CD8-positive, alpha-beta memory T cell (primary cell): ENCODE results near the gene SGMS1. TPM values are rescaled to one million over a fixed set of nuclear protein-coding genes. Genes with fewer than 3 reads are reported as not detected.
A peak's percentile ranks its signal among the peaks of the same experiment; 100 is the strongest.
"Not testable (repeated sequence)": the region's sequence is repeated elsewhere in the genome, so short reads cannot be mapped to it uniquely, and the experiment has no call there.

Experiments used
- CTCF ChIA-PET: fragments of 350-600 bp; sonication (Branson Sonifier 250); formaldehyde crosslinking; loops from one replicate; lab custom pipeline; 2021; ENCODE audit warnings: antibody characterized with exemption; lab: Charles Lee
- POLR2A ChIA-PET: fragments of 350-600 bp; sonication (Branson Sonifier 250); formaldehyde crosslinking; loops from one replicate; lab custom pipeline; 2021; ENCODE audit warnings: antibody characterized with exemption; lab: Charles Lee
- DNase-seq, 5 donors: peaks; one replicate each; pipeline versions ENCODE4 v3.0.0 to v3.0.0-alpha.2; 2020 to 2022; ENCODE audit warnings: mixed read lengths in 1 of 5
- H3K27ac ChIP-seq: one replicate; pipeline ENCODE4 v1.7.0; 2013; ENCODE audit warnings: low read depth, mild to moderate bottlenecking, low read length, moderate library complexity
- H3K27me3 ChIP-seq: 2 replicates; pipeline ENCODE4 v1.7.0; 2013; ENCODE audit warnings: low read length, mild to moderate bottlenecking; ENCODE audit not compliant: insufficient read depth, poor library complexity, severe bottlenecking
- H3K36me3 ChIP-seq: 2 replicates; pipeline ENCODE4 v1.7.0; 2013; ENCODE audit warnings: mild to moderate bottlenecking, low read length, moderate library complexity; ENCODE audit not compliant: insufficient read depth
- H3K4me1 ChIP-seq: 2 replicates; pipeline ENCODE4 v1.7.0; 2013; ENCODE audit warnings: mild to moderate bottlenecking, low read length, moderate library complexity; ENCODE audit not compliant: insufficient read depth
- H3K4me3 ChIP-seq: 2 replicates; pipeline ENCODE4 v1.7.0; 2013; ENCODE audit warnings: mild to moderate bottlenecking, low read length
- H3K9me3 ChIP-seq: 2 replicates; pipeline ENCODE4 v1.7.0; 2013; ENCODE audit warnings: mild to moderate bottlenecking, low read length
- H3K27ac Mint-ChIP-seq, 8 donors: one replicate each; pipeline ENCODE4 v1.8.0; 2020 to 2021; ENCODE audit warnings: mixed read lengths in 8 of 8, mild to moderate bottlenecking in 6 of 8, inconsistent platforms in 3 of 8, moderate library complexity in 3 of 8
- H3K27me3 Mint-ChIP-seq, 2 donors: one replicate each; pipeline ENCODE4 v1.8.0; 2020 to 2021; ENCODE audit warnings: mixed read lengths in 2 of 2, mild to moderate bottlenecking in 1 of 2, moderate library complexity in 1 of 2
- H3K36me3 Mint-ChIP-seq, 3 donors: one replicate each; pipeline ENCODE4 v1.8.0; 2020 to 2021; ENCODE audit warnings: mixed read lengths in 3 of 3, inconsistent platforms in 1 of 3, mild to moderate bottlenecking in 1 of 3
- H3K4me1 Mint-ChIP-seq, 3 donors: one replicate each; pipeline ENCODE4 v1.8.0; 2020 to 2021; ENCODE audit warnings: mixed read lengths in 3 of 3, inconsistent platforms in 1 of 3, mild to moderate bottlenecking in 1 of 3
- H3K4me3 Mint-ChIP-seq, 7 donors: one replicate each; pipeline ENCODE4 v1.8.0; 2020 to 2021; ENCODE audit warnings: mixed read lengths in 7 of 7, mild to moderate bottlenecking in 6 of 7, moderate library complexity in 4 of 7, inconsistent platforms in 2 of 7
- H3K9me3 Mint-ChIP-seq, 5 donors: one replicate each; pipeline ENCODE4 v1.8.0; 2020 to 2022; ENCODE audit warnings: mixed read lengths in 5 of 5, mild to moderate bottlenecking in 3 of 5, moderate library complexity in 2 of 5, inconsistent platforms in 1 of 5
- polyA plus RNA-seq: library from polyadenylated mRNA; unstranded; fragments of 300-500 nt; fragmentation: Illumina TruSeq; gene quantifications from one replicate; pipeline ENCODE4 v1.2.3, GENCODE V29; 2021
- total RNA-seq, 2 experiments: library from RNA; stranded (reverse); gene quantifications; one replicate each; pipeline ENCODE4 v1.2.3, GENCODE V29; 2021

Gene SGMS1
- total and polyA plus RNA-seq, 3 experiments from 2014 or later = 11.3 to 14.5 (median 13.5) TPM

DNA sequence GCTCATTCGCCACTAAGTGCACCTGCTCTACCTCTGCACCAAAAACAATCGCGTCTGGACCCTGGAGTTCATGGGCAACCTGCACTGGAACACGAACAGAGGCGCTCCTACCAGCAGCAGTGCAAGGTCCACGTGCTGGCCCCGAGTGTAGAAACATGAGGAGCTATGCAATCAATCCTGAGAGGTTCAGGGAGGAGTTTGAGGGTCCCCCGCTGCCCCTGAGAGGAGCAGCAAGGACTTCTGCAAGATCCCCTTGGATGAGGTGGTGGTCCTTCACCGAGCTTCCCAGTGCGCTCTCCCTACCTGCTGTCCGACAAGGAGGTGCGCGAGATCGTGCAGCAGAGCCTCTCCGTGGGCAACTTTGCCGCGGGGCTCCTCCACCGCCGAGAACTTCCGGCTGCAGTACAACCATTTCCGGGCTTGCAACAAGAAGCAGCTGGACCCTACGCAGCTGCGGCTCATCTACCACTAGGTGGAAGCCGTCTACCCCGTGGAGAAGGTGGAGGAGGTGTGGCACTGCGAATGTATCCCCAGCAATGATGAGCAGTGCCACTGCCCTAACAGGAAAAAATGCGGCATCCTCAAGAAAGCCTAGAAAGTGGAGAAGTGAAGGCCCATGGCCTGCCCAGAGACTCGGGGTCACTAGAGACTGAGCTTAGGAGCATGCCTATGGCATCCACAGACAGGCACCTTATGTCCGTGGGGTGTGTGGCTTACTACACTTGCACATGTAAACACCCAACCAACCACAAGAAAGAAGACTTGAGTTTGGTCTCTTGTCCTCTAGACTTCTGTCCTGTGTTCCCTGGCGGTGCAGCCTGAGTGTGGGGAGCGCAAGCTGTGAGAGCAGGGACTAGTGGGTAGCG, 36.3 kb upstream of the SGMS1 start:
- not testable (repeated sequence) for H3K9me3 ChIP-seq, H3K27me3 Mint-ChIP-seq, H3K36me3 Mint-ChIP-seq, H3K36me3 ChIP-seq, H3K4me1 ChIP-seq, H3K9me3 Mint-ChIP-seq, H3K27me3 ChIP-seq
- Mint-ChIP-seq H3K4me1 (peaks cover 0 to 26% (median 8%) of the 10 kb centered on the region in 3 donors), H3K4me3 (peak overlapping the region; percentile 81 to 94 (median 89)), H3K27ac (peak overlapping the region; percentile 7 to 85 (median 65))
- Histone ChIP-seq H3K27ac (peak overlapping the region; percentile 39), H3K4me3 (peak overlapping the region; percentile 38)
- ChIA-PET CTCF (interaction anchor here (0.7 to 2.5 kb wide), 9 partner anchors 11 to 156 kb away, joined by 3 to 12 read pairs (median 5); partner anchors contain the start of gene SGMS1), POLR2A (interaction anchor here (0.8 to 2.0 kb wide), 4 partner anchors 23 to 80 kb away, joined by 3 to 11 read pairs (median 8); partner anchors contain the start of genes ASAH2B and SGMS1)
- peak; percentile 34 to 85 (median 56) for DNase-seq

GRCh38 chr10:50659016-50659864, 35.5 kb upstream of the SGMS1 start:
- H3K9me3 Mint-ChIP-seq, DNase-seq, H3K27me3 ChIP-seq, H3K4me1 ChIP-seq, H3K27me3 Mint-ChIP-seq, H3K9me3 ChIP-seq, H3K36me3 ChIP-seq, H3K36me3 Mint-ChIP-seq: not testable (repeated sequence)
- H3K27ac Mint-ChIP-seq = peak overlapping the region in 5 of 8 donors; percentile 58 to 85 (median 64)
- H3K4me1 Mint-ChIP-seq = peaks cover 0 to 26% (median 8%) of the 10 kb centered on the region in 3 donors
- Histone ChIP-seq H3K4me3 (peak overlapping the region; percentile 38), H3K27ac (peak overlapping the region; percentile 39)
- ChIA-PET CTCF (interaction anchor here (0.7 to 2.5 kb wide), 9 partner anchors 10 to 155 kb away, joined by 3 to 12 read pairs (median 5); partner anchors contain the start of gene SGMS1), POLR2A (interaction anchor here (1.7 to 2.0 kb wide), 2 partner anchors 22 to 37 kb away, joined by 5 to 11 read pairs; no protein-coding TSS in a partner anchor)
- peak overlapping the region; percentile 81 to 94 (median 89) for H3K4me3 Mint-ChIP-seq

- CTCF ChIA-PET = no interaction called here
Measured at GRCh38 chr10:50658165-50658564, 34.4 kb upstream of the SGMS1 start.

GRCh38 chr10:50653758-50654157, 30.0 kb upstream of the SGMS1 start:
- Histone ChIP-seq H3K4me3 (no peak overlapping the region), H3K27me3 (no peaks in the 10 kb centered on the region), H3K9me3 (no peaks in the 10 kb centered on the region), H3K4me1 (peaks cover 13% of the 10 kb centered on the region), H3K36me3 (no peaks in the 10 kb centered on the region), H3K27ac (no peak overlapping the region)
- peak overlapping the region in 2 of 8 donors; percentile 43 to 65 for H3K27ac Mint-ChIP-seq
- ChIA-PET POLR2A (no interaction called here), CTCF (interaction anchor here (1.1 to 1.9 kb wide), 5 partner anchors 9 to 98 kb away, joined by 3 to 9 read pairs (median 5); no protein-coding TSS in a partner anchor)
- no peak for DNase-seq
- H3K4me1 Mint-ChIP-seq = peaks cover 12 to 25% (median 20%) of the 10 kb centered on the region in 3 donors
- no peak overlapping the region for H3K4me3 Mint-ChIP-seq
- H3K27me3 Mint-ChIP-seq = no peaks in the 10 kb centered on the region
- H3K9me3 Mint-ChIP-seq = no peaks in the 10 kb centered on the region
- no peaks in the 10 kb centered on the region for H3K36me3 Mint-ChIP-seq

More at GRCh38 chr10:50658165-50658564, 34.4 kb upstream of the SGMS1 start:
- Mint-ChIP-seq H3K4me1 (peaks cover 10 to 35% (median 16%) of the 10 kb centered on the region in 3 donors), H3K4me3 (peak overlapping the region in 3 of 7 donors; percentile 13 to 53 (median 28)), H3K27ac (peak overlapping the region in 2 of 8 donors; percentile 38 to 68), H3K27me3 (no peaks in the 10 kb centered on the region), H3K36me3 (peaks cover 0 to 2% (median 0%) of the 10 kb centered on the region in 3 donors), H3K9me3 (no peaks in the 10 kb centered on the region)
- no peak overlapping the region for H3K4me3 ChIP-seq
- no peak for DNase-seq
- POLR2A ChIA-PET = no interaction called here
- H3K9me3 ChIP-seq = no peaks in the 10 kb centered on the region
- H3K27ac ChIP-seq = no peak overlapping the region
- H3K36me3 ChIP-seq = no peaks in the 10 kb centered on the region
- H3K4me1 ChIP-seq = peaks cover 10% of the 10 kb centered on the region
- no peaks in the 10 kb centered on the region for H3K27me3 ChIP-seq

GRCh38 chr10:50653142-50653541, 29.4 kb upstream of the SGMS1 start:
- Histone ChIP-seq H3K27ac (no peak overlapping the region), H3K4me3 (no peak overlapping the region), H3K36me3 (no peaks in the 10 kb centered on the region), H3K27me3 (no peaks in the 10 kb centered on the region), H3K9me3 (no peaks in the 10 kb centered on the region), H3K4me1 (peaks cover 13% of the 10 kb centered on the region)
- Mint-ChIP-seq H3K9me3 (no peaks in the 10 kb centered on the region), H3K36me3 (no peaks in the 10 kb centered on the region), H3K27me3 (no peaks in the 10 kb centered on the region), H3K27ac (peak overlapping the region in 1 of 8 donors; percentile 7), H3K4me3 (peak overlapping the region in 1 of 7 donors; percentile 34), H3K4me1 (peaks cover 12 to 20% (median 18%) of the 10 kb centered on the region in 3 donors)
- POLR2A ChIA-PET = no interaction called here
- CTCF ChIA-PET = interaction anchor here (1.1 to 1.9 kb wide), 5 partner anchors 8 to 98 kb away, joined by 3 to 9 read pairs (median 5); no protein-coding TSS in a partner anchor
- DNase-seq = peak in 2 of 5 donors; percentile 17 to 30

DNA sequence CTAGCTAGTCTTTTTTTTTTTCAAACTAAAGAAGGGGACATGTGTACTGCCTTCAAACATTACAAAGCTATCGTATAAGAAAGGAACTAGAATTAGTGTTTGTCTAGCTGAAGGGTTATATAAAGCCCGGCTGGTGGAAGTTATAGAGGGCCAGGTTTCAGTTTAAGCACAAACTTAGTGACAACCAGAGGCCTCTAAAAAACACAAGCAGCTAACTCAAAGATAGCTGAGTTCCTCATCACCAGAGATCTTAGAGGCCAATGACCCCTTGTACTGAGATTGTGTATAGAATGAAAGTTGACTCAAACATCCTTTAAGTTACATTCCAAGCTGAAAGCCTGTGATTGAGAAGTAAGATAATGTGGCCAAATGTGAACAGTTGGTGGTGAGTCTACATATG, 28.1 kb upstream of the SGMS1 start:
- H3K27ac ChIP-seq = no peak overlapping the region
- Mint-ChIP-seq H3K4me1 (peaks cover 12 to 20% (median 16%) of the 10 kb centered on the region in 3 donors), H3K4me3 (no peak overlapping the region), H3K27me3 (no peaks in the 10 kb centered on the region), H3K36me3 (peaks cover 0 to 3% (median 0%) of the 10 kb centered on the region in 3 donors), H3K27ac (no peak overlapping the region), H3K9me3 (no peaks in the 10 kb centered on the region)
- peaks cover 13% of the 10 kb centered on the region for H3K4me1 ChIP-seq
- H3K4me3 ChIP-seq = no peak overlapping the region
- DNase-seq = no peak
- no peaks in the 10 kb centered on the region for H3K9me3 ChIP-seq
- POLR2A ChIA-PET = no interaction called here
- no peaks in the 10 kb centered on the region for H3K36me3 ChIP-seq
- no peaks in the 10 kb centered on the region for H3K27me3 ChIP-seq
- CTCF ChIA-PET = interaction anchor here (0.8 kb wide), 1 partner anchor 15 kb away, joined by 4 read pairs; no protein-coding TSS in a partner anchor

DNA sequence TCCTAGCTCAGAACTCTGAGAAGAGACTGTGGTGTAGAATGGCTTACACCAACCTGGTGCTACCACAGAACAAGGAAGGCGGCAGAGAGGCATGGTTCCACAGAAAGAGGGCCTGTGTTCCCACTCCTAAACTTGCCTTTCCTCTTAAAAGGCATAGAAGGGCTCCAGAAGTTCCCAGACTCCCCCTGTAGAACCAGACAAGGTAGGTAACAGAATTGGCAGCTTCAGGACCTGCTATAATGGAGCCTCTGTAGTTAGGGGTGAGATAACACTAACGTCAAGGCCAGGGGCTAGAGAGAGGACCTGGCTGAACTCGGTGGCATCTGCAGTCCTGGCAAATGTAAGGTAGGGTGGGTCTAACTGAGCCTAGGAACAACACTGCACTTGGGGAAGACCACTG, 26.7 kb upstream of the SGMS1 start:
- H3K36me3 ChIP-seq = no peaks in the 10 kb centered on the region
- H3K9me3 ChIP-seq = no peaks in the 10 kb centered on the region
- no peak overlapping the region for H3K4me3 ChIP-seq
- no peaks in the 10 kb centered on the region for H3K9me3 Mint-ChIP-seq
- H3K4me1 Mint-ChIP-seq = peaks cover 12 to 20% (median 16%) of the 10 kb centered on the region in 3 donors
- H3K4me3 Mint-ChIP-seq = no peak overlapping the region
- CTCF ChIA-PET = no interaction called here
- POLR2A ChIA-PET = no interaction called here
- no peak overlapping the region for H3K27ac ChIP-seq
- no peak overlapping the region for H3K27ac Mint-ChIP-seq
- peaks cover 0 to 3% (median 0%) of the 10 kb centered on the region in 3 donors for H3K36me3 Mint-ChIP-seq
- H3K27me3 ChIP-seq = no peaks in the 10 kb centered on the region
- H3K4me1 ChIP-seq = peaks cover 13% of the 10 kb centered on the region
- no peaks in the 10 kb centered on the region for H3K27me3 Mint-ChIP-seq
- no peak for DNase-seq
